Ascending aorta (tissue), 2 donors: ENCODE measurements around the gene HOXA2. TPM values are rescaled to one million over a fixed set of nuclear protein-coding genes. Genes with fewer than 3 reads are reported as not detected.

ENCODE experiments used
- DNase-seq, 2 donors: peaks; one replicate each; pipeline ENCODE4 v3.0.0-alpha.2; 2019; ENCODE audit warnings: low spot score in 2 of 2
- H3K27ac ChIP-seq, 2 donors: fragments of 200-600 bp; sonication (generic); one replicate each; pipeline ENCODE4 v1.5.1; 2016 to 2017; ENCODE audit warnings: mild to moderate bottlenecking in 1 of 2
- H3K27me3 ChIP-seq: fragments of 200-600 bp; sonication (generic); one replicate; pipeline ENCODE4 v1.5.1; 2017
- H3K36me3 ChIP-seq, 2 donors: fragments of 200-600 bp; sonication (generic); one replicate each; pipeline ENCODE4 v1.5.1; 2016
- H3K4me1 ChIP-seq, 2 donors: fragments of 200-600 bp; sonication (generic); one replicate each; pipeline ENCODE4 v1.5.1; 2016 to 2017; ENCODE audit warnings: mild to moderate bottlenecking in 1 of 2
- H3K4me3 ChIP-seq, 2 donors: fragments of 200-600 bp; sonication (generic); one replicate each; pipeline ENCODE4 v1.5.1; 2016 to 2017; ENCODE audit warnings: mild to moderate bottlenecking in 1 of 2
- H3K9me3 ChIP-seq, 2 donors: fragments of 200-600 bp; sonication (generic); one replicate each; pipeline ENCODE4 v1.5.1; 2016
- intact Hi-C: fragments of 100-400 bp; cut with DNase I; formaldehyde crosslinking; loops from one replicate; pipeline ENCODE4 v1.15.1; 2023
- total RNA-seq: library from RNA; depleted of rRNA; stranded (reverse); fragments of >200 nt; gene quantifications from one replicate; pipeline ENCODE4 v1.1.0, GENCODE V29; 2016
- TF ChIP-seq, protein P1 (sequence below), 3 experiments: fragments of 200-600 bp in 2 of 3; fragments of 450-650 bp in 1 of 3; sonication (generic) in 2 of 3; IDR thresholded peaks; one replicate each; pipeline ENCODE4 v1.5.1; 2016 to 2019; ENCODE audit warnings: antibody characterized with exemption in 3 of 3, mild to moderate bottlenecking in 1 of 3, moderate library complexity in 1 of 3

The HOXA2 gene
- total RNA-seq, 1 donor from 2014 or later = 36.5 TPM

- peaks cover 0 to 17% of the 10 kb centered on the region in 2 donors for H3K36me3 ChIP-seq
- peak within 1 kb of the TSS; percentile 92 to 98 for H3K27ac ChIP-seq
- no peaks in the 10 kb centered on the region for H3K9me3 ChIP-seq
- TF ChIP-seq, protein P1, sequence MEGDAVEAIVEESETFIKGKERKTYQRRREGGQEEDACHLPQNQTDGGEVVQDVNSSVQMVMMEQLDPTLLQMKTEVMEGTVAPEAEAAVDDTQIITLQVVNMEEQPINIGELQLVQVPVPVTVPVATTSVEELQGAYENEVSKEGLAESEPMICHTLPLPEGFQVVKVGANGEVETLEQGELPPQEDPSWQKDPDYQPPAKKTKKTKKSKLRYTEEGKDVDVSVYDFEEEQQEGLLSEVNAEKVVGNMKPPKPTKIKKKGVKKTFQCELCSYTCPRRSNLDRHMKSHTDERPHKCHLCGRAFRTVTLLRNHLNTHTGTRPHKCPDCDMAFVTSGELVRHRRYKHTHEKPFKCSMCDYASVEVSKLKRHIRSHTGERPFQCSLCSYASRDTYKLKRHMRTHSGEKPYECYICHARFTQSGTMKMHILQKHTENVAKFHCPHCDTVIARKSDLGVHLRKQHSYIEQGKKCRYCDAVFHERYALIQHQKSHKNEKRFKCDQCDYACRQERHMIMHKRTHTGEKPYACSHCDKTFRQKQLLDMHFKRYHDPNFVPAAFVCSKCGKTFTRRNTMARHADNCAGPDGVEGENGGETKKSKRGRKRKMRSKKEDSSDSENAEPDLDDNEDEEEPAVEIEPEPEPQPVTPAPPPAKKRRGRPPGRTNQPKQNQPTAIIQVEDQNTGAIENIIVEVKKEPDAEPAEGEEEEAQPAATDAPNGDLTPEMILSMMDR (IDR thresholded peaks at IDR 0.05) = peak; percentile 88 to 97 (median 94)
- H3K4me1 ChIP-seq = peaks cover 0 to 5% of the 10 kb centered on the region in 2 donors
- intact Hi-C loops = loop anchor here (2.0 to 5.0 kb wide), 5 partner anchors 46 to 1286 kb away; partner anchors contain the start of genes CBX3 and HNRNPA2B1
- peak within 1 kb of the TSS; percentile 75 to 91 for H3K4me3 ChIP-seq
- peak; percentile 42 to 94 for DNase-seq
- H3K27me3 ChIP-seq = no peaks in the 10 kb centered on the region
These were observed 40.8 kb upstream of the HOXA2 start, which contains the start of gene HOXA5 for GRCh38 chr7:27143023-27143949. Gene HOXA5, minus strand, starts transcription at chr7:27143681. Its CDS starts 74 bp downstream, at chr7:27143607.

GRCh38 chr7:27142580-27143022 is 40.1 kb upstream of the HOXA2 start:
- H3K27ac ChIP-seq = peak overlapping the region; percentile 92 to 98
- H3K4me1 ChIP-seq = peaks cover 0 to 5% of the 10 kb centered on the region in 2 donors
- H3K27me3 ChIP-seq = no peaks in the 10 kb centered on the region
- TF ChIP-seq, protein P1 (IDR thresholded peaks at IDR 0.05) = no peak
- H3K36me3 ChIP-seq = peaks cover 0 to 17% of the 10 kb centered on the region in 2 donors
- DNase-seq = no peak
- no peaks in the 10 kb centered on the region for H3K9me3 ChIP-seq
- H3K4me3 ChIP-seq = peak overlapping the region; percentile 75 to 91
- intact Hi-C loops = loop anchor here (2.0 to 5.0 kb wide), 5 partner anchors 46 to 1285 kb away; partner anchors contain the start of genes CBX3 and HNRNPA2B1

GRCh38 chr7:27141923-27142579 is 39.6 kb upstream of the HOXA2 start:
- intact Hi-C loops = loop anchor here (2.0 to 5.0 kb wide), 5 partner anchors 45 to 1285 kb away; partner anchors contain the start of genes CBX3 and HNRNPA2B1
- Histone ChIP-seq H3K27ac (peak overlapping the region; percentile 92 to 98), H3K27me3 (no peaks in the 10 kb centered on the region), H3K36me3 (peaks cover 0 to 17% of the 10 kb centered on the region in 2 donors), H3K4me3 (peak overlapping the region; percentile 75 to 91), H3K4me1 (peaks cover 0 to 2% of the 10 kb centered on the region in 2 donors), H3K9me3 (no peaks in the 10 kb centered on the region)
- TF ChIP-seq, protein P1 (IDR thresholded peaks at IDR 0.05) = peak; percentile 29 to 41 (median 34)
- peak in 1 of 2 donors; percentile 73 for DNase-seq

- Histone ChIP-seq H3K4me3 (peak overlapping the region; percentile 75 to 91), H3K36me3 (peaks cover 0 to 17% of the 10 kb centered on the region in 2 donors), H3K27me3 (no peaks in the 10 kb centered on the region), H3K9me3 (no peaks in the 10 kb centered on the region), H3K27ac (peak overlapping the region; percentile 92 to 98), H3K4me1 (peaks cover 0 to 6% of the 10 kb centered on the region in 2 donors)
- peak in 1 of 2 donors; percentile 48 for DNase-seq
- intact Hi-C loops = loop anchor here (5.0 kb wide), 1 partner anchor 1284 kb away; no protein-coding TSS in a partner anchor
- TF ChIP-seq, protein P1 (IDR thresholded peaks at IDR 0.05) = no peak
These were observed 38.8 kb upstream of the HOXA2 start for GRCh38 chr7:27141137-27141922.
